ENCODE results near the gene PEX11A.

The PEX11A gene

GRCh38 chr15:89675606-89676005, 14.9 kb downstream of the PEX11A start:
- DNase-seq (ENCODE audit: low read depth) = no peak

GRCh38 chr15:89674526-89674925, 16.0 kb downstream of the PEX11A start:
- no peak for DNase-seq (ENCODE audit: low read depth)

DNA sequence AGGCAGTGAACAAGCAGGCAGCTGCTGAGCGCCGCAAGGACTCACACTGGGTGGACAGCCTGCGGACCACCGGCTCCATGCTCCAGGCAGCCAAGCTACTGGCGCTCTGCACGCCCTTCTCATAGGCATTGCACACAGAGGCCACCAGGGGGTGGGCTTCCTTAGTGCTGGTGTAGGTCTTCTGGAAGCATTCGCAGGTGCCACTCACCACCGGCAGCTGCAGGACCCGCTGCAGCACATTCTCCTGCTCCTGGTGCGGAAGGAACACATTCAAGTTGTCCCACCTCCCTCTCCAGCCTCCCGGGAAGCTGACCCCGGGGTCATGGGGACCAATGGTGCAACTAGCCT, 17.4 kb downstream of the PEX11A start:
- no peak for DNase-seq (ENCODE audit: low read depth)

DNA sequence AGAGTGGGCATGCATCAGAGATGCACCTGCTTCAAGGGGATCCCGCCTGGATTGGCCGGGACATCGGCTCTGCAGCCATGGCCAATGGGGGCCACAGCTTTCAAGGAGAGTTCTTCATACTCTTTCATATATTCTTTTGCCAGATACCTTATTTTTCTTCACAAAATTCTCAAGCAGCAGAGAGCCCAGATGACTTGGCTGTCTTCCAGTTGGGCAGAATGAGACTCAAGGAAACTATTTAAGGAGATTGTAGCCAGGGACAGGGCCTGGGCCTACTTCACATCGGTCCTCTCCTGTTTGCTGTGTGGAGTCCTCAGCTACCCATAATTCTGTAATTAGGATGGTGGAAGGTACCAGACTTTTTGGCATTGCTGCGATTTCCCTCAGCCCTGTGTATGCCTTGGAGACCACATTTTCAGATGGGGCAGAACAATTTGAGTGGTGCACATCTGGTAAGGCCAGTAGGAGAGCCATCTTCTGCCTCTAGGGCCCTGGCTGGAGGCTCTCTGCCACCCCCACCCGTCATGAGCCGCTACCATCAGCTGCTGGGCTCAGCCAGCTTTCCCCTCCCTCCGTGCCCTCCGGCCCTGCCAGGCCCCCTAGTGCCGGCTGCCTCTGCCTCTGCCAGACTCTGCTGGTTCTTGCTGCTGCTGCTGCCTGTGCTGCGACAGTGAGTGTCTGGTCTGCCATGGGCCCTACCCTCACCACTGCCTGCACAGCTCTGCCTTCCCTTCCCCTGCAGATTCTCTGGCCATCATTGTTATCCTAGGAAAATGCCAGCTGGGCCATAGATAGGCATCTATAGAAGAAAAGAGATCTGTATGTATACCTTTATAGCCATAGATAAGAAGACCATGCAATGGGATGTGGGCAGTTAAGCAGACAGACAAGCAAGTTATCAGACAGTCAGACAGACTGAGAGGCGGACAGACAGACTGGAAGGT, 18.1 kb downstream of the PEX11A start:
- no peak for DNase-seq (ENCODE audit: low read depth)

DNA sequence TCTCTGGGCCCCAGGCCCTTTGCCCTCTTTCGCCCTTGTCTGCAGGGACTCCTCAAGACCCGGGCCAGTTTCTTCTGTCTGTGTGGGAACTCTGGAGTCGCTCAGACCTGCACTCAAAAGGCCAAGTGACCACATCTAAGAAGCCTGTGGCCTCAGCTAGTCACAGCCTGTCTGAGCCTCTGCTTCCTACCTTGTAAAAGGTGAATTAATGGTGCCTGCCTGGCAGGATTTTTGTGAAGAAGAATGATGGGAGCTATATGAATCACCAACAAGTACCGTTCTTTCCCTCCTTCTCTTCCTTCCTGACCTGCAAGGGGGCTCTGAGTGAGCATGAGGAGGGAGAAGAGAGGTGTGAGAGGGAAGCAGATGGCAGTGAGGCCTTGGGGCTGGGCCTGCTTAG, 18.9 kb downstream of the PEX11A start:
- no peak for DNase-seq (ENCODE audit: low read depth)

DNA sequence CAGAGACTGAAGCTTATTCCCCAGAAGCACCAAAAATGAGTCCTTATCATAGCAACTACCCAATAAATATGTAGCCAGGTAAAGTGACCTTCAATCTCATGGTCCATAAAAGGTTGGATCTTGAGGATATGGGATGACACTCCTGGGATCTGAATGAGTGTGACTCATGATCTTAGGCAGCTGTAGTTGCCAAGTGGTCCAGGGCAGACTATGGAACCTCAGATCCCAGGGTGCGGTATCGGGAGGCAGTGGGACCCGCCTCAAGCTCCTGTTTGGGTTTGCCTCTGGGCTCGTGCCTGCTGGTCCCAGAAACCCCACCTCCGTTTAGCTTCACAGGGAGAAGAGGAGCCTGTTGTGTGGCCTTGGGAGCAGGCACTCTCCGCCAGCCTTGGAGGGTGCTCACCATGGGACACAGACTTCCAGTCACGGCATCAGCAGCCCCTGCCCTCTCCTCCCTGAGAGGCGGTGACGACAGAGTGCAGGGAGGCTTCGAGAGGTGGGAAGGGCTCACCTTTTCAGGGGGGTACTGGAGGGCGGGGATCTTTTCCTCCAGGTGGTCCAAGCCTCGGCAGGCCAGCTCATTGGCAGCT, 19.5 kb downstream of the PEX11A start:
- DNase-seq (ENCODE audit: low read depth) = no peak

DNA sequence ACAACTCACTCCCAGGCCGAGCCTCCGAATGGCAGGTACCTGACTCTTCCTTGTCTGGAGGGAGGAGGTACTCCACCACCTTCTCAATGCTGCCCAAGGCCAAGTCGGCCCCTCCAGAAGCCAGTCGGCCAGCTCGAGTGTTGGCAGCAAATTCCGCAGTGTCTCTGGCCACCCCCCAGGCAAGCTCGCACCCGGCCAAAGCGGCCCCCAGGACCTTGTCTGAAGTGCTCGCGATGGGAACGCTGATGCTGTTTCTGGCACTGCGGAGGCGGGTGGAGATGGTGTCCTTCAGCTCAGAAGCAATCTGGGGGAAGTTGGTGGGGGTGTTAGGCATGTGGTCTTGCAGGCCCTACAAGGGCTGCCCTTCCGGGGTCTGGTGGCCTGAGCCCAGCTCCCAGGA, 20.6 kb downstream of the PEX11A start:
- DNase-seq (ENCODE audit: low read depth) = no peak

DNA sequence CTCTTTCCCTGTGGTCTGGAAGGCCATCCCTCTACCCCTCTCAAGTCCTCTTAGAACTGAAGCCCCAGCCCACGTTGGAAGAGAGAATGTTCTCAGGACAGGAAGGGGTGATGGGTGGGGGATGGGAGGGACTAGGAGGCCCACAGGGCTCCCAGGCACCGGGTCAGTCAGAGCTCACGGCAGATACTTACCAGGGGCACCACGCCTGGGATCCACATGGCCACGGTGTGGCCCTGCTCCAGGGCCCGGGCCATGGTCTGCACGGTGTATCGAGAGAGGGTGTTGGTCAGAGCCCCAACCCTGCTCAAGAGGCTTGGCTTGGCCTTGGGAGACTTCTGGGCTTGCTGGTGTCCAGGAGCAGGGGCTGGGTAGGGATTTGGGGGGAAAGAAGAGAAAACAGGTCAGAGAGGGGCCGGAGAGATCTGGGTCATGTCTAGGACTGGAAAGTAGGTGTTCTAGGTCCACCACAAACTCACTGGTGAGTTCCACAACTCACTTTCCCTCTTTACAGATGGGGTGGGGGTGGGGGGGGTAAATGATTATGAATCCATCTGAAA, 21.2 kb downstream of the PEX11A start:
- DNase-seq (ENCODE audit: low read depth) = no peak

- DNase-seq (ENCODE audit: low read depth) = no peak
Observed at GRCh38 chr15:89668171-89668570, 22.4 kb downstream of the PEX11A start.

- no peak for DNase-seq (ENCODE audit: low read depth)
Observed at GRCh38 chr15:89667706-89667960, 22.9 kb downstream of the PEX11A start.

GRCh38 chr15:89666858-89667705, 23.5 kb downstream of the PEX11A start:
- no peak for DNase-seq (ENCODE audit: low read depth)

DNA sequence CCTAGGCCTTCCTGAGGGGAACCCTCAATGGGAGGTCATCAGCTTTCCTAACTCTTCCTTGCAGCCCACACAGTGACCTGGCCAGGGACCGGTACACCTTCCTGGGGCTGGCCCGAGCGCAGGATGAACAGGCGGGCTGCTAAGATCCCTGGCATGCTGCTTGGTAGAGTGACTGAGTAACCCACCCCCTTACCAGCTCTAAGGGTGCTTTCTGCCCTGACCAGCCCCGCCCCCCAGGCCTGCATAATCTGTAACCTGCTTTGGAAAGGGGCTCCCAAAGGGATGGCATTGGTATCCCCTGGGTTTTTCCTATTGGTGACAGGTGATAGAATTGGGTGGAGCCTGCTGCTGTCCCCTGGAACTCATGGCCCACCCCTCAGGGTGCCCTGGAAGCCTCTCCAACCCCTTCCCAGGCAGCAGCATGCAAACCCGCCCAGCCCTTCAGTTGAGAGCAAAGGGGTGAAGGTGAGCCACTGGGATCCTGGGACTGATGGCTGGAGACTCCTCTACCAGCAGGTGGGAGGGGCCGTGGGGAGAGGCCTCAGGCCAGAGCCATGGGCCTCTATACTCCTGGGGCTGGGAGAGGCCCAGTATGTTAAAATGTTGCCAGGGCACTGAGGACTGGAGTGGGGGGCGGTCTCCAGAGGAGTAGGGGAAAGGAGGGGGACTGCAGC, 24.2 kb downstream of the PEX11A start:
- DNase-seq (ENCODE audit: low read depth) = no peak

- DNase-seq (ENCODE audit: low read depth) = no peak
Observed at GRCh38 chr15:89665449-89666181, 24.9 kb downstream of the PEX11A start.

DNA sequence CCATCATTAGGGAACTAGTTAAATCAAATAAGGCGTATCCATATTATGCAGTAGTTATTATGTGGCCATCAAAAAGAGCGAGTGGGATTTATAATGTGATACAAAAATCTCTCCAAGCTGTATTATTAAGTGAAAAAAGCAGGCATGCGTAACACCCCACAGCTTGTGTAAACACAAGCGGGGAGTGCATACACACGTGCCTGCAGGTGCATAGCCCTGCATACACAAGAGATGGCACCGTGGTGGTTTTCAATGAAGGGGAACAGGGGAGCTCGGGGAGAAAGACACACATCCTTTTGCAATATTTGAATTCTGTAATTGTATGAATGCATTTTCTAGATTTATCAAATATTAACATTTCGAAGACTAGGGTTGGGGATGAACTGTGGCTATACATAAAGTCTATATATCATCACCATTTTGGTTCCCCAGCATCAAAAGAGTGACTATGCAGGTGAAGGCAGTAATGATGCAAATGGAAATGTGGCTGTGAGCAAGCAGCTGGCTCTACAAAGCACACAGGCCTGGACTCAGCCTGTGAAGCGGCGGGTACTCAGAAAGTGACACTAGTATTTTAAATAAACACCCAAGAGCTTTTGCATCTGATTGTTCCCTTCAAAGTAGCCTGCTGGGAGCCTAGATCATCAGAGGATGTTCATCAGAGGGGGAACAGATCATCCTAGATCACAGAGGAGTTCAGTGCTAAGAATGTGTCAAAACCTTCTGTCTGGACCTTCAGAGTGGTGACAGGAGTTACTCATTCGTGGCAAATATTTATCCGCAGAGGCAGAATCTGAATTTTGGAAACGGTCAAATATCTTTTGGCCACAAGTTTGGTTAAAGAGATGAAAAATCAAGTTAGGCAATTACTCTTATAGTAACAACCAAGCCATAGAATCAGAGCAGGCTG, 25.9 kb downstream of the PEX11A start:
- DNase-seq (ENCODE audit: low read depth) = no peak

GRCh38 chr15:89662893-89663626, 27.5 kb downstream of the PEX11A start:
- DNase-seq (ENCODE audit: low read depth) = peak; percentile 93

GRCh38 chr15:89660556-89660955, 30.0 kb downstream of the PEX11A start:
- DNase-seq (ENCODE audit: low read depth) = no peak

GRCh38 chr15:89659295-89659694, 31.3 kb downstream of the PEX11A start:
- no peak for DNase-seq (ENCODE audit: low read depth)

DNA sequence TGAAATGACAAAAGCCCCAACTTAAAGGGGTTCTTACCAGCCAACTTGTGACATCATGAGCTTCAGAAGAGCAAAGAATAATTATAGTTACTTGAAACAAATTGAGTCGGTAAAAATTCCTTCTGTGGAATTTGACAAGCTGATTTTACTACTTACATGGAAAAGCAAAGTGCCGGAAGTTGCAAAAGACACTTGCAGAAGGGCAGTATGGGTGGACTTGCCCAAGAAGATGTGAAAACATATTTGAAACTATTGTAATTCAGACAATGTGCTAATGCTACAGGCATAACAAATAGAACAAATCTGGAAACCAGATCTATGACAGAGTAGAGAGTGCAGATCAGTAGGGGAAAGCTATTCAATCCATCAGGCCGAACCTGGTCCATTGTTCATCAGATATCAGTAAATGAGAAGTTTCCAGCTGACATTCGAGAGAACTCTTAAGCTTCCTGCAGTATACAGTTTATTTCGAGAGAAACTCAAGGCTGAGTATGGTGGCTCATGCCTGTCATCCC, 32.8 kb downstream of the PEX11A start:
- DNase-seq (ENCODE audit: low read depth) = no peak

GRCh38 chr15:89656116-89656815, 34.3 kb downstream of the PEX11A start:
- no peak for DNase-seq (ENCODE audit: low read depth)
